Renal cortical epithelial cell (primary cell): ENCODE data around the gene STAB2. TPM values are rescaled to one million over a fixed set of nuclear protein-coding genes. Genes with fewer than 3 reads are reported as not detected.

Experiments used
- DNase-seq: peaks from one replicate; pipeline ENCODE4 v3.0.0-alpha.2; 2011; ENCODE audit warnings: low read depth
- total RNA-seq: library from RNA; depleted of rRNA; stranded (reverse); fragments of >200 nt; gene quantifications from 2 replicates; pipeline ENCODE4 v1.2.3, GENCODE V29; 2014

STAB2 gene, protein sequence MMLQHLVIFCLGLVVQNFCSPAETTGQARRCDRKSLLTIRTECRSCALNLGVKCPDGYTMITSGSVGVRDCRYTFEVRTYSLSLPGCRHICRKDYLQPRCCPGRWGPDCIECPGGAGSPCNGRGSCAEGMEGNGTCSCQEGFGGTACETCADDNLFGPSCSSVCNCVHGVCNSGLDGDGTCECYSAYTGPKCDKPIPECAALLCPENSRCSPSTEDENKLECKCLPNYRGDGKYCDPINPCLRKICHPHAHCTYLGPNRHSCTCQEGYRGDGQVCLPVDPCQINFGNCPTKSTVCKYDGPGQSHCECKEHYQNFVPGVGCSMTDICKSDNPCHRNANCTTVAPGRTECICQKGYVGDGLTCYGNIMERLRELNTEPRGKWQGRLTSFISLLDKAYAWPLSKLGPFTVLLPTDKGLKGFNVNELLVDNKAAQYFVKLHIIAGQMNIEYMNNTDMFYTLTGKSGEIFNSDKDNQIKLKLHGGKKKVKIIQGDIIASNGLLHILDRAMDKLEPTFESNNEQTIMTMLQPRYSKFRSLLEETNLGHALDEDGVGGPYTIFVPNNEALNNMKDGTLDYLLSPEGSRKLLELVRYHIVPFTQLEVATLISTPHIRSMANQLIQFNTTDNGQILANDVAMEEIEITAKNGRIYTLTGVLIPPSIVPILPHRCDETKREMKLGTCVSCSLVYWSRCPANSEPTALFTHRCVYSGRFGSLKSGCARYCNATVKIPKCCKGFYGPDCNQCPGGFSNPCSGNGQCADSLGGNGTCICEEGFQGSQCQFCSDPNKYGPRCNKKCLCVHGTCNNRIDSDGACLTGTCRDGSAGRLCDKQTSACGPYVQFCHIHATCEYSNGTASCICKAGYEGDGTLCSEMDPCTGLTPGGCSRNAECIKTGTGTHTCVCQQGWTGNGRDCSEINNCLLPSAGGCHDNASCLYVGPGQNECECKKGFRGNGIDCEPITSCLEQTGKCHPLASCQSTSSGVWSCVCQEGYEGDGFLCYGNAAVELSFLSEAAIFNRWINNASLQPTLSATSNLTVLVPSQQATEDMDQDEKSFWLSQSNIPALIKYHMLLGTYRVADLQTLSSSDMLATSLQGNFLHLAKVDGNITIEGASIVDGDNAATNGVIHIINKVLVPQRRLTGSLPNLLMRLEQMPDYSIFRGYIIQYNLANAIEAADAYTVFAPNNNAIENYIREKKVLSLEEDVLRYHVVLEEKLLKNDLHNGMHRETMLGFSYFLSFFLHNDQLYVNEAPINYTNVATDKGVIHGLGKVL (N-terminal part only)
- total RNA-seq: not detected in 2 replicates

DNA sequence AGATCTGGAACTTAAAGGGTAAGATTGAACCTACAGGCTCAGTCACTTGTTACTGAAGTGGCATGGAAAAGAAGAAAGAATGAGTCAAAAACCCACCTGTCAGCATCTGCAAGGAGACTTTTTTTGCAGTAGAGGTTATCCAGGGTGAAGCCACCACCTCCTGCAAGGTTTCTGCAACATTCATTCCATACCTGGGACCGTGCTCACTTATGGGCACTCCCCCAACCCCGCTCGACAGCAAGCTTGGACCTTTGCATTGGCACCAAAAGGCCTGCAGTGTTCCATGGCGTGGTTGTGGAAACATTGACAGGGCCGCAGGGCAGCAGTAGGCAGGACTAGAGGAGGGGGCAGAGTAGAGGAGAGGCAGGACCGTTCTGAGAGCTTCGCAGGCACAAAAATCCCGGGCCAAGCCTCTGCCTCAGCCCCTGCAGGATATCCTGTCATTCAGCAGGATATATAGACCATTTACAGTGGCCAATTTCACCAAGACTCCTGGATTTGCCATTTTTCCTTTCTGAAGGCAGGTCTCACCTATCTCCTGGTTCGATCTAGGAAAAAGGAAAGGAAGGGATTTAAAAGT is at the start of gene STAB2:
Gene STAB2, plus strand, starts transcription at position 483 of the 580 bp plus-strand sequence. CDS start 204 bp downstream, outside the sequence.
- DNase-seq: no peak

DNA sequence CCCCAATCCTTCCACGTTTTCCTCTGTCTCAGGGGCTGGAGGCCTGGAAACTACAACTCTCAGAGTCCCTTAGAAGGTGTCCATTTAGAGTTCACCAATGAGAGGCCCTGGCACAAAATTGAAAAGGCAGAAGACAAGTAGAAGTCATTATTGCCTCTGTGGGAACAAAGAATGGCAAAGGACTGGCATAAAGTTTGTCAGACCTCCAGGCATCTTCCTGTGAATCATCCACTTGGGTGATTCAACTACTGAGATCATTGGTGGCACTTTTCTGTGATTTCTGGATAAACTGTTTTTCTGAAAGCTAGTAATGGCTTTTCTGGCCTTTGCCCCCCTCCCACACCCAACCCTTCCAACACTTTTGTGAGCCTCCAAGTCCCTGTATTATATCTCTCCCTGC is 48.7 kb upstream of the STAB2 start:
- DNase-seq: peak; percentile 66

DNA sequence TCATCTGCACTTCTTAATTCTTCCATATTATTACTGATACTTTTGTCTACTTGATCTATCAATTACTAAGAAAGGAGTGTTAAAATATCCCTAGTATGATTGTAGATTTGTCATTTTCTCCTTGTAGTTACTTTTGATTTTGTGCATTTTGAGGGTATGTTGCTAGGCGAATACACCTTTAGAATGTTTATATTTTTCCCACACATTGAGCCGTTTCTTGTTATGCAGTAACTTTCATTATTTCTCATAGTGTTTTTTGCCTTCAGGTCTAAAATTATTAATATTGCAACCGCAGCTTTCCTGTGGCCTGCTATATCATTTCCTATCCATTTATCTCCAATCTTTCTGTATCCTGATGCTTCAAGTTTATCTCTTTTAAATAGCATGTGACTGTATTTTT is 46.8 kb upstream of the STAB2 start:
- DNase-seq: no peak

DNA sequence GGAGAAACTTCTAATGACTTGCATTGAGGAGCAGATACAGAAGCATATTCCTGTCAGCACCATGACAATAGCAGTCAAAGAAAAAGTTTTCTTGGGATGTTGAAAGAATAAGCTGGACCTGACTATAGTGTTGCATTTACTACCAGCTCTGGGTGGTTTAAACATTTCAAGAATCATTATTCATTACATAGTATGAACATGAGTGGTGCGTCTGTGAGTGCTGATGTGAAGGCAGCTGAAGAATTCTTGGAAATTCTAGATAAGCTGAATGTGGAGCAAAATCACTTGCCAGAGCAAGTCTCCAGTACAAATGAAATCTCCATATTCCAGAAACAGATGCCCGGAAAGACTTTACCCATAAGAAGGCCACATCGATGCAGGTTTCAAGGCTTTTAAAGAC is 45.0 kb upstream of the STAB2 start:
- DNase-seq: no peak

DNA sequence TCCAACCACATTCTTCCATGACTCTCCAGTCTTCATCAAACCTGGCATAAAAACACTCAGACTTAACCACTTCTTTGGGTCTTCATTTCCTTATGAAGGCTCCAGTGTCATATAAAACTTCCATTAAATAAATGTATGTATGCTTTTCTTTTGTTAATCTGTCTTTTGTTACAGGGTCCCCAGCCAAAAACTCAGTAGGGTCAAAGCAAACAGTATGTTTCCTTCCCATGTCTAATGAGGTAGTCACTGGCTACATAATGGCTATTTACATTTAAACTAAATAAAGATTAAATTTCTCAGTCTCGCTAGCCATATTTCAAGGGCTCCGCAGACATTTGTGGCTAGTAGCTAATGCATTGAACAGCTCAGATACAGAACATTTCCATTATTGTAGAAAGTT is 40.1 kb upstream of the STAB2 start:
- DNase-seq: no peak

DNA sequence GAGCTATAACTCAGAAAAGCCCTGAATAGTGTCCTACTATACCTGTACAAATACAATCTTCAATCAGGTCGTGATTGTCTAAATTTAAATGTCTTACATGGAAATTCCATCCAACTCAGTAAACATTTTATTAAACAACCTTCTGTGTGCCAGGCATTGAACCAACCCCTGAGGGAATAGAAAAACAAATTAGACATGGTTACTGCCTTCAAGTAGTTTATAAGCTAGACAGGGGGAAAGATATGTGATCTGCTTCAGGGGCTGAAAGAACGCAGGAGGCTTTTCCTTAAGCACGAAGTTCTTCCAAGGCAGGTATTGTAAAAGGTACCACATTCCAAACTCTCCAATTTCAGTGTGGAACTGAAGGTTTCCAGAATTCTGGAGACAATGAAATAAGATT is 39.7 kb upstream of the STAB2 start:
- DNase-seq: no peak

DNA sequence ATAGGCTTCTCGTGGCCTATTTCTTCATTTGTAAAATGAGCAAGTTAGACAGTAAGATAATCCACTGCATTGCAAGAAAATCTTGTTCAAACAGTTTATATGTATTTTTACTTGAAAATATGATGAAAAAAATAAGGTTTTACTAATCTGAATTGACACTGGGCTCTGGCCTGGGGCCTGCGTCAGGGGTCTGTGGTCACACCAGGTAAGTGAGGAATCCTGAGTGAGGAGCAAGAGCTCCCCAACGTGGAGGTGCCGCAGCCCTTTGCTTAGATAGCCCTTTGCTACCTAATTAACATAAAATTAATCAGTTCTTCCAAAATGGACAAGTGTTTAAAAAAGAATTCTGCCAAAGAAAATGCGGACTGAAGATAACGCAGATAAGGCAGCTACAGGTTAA is 39.1 kb upstream of the STAB2 start:
- DNase-seq: no peak

DNA sequence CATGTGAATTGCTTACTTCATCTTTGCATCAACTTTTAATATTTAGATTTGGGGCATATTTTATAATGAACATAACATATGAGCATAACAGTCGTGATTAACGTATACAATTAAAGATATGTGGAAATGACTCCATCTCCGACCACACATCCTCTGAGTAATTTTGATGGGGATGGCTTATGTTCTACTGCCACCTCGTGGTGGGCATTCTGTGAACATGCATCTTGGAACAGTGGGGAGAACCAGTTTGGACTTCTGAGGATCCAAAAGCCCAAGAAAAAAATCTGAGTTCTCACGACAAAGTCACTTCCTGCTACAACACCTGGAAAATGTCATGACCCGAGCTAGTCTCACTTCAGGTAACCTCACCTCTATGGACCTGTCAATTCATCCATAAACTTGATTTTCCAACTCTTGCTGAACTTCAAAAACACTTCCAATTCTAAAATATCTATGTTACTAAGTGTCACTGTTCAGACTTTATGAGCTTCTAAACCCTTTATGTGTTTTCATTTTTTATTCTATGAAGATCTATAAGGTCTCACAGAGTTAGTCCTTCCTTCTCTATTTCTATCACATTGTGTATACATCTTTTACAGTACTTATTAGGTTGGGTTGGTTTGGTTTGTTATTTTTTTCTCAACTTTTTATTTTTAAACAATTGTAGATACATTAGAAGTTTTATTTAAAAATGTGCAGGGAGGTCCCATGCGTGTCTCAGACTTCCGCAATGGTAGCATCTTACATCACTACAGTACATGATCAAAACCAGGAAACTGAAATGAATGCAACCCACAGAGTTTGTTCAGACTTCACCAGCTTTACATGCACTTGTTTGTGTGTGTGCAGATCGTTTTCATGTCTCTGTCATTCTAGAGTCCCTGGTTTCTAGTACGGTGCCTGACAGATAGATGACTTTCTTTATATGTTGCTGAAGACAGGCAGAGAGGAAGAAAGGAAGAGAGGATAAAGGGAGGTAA is 38.2 kb upstream of the STAB2 start:
- peak; percentile 58 for DNase-seq

DNA sequence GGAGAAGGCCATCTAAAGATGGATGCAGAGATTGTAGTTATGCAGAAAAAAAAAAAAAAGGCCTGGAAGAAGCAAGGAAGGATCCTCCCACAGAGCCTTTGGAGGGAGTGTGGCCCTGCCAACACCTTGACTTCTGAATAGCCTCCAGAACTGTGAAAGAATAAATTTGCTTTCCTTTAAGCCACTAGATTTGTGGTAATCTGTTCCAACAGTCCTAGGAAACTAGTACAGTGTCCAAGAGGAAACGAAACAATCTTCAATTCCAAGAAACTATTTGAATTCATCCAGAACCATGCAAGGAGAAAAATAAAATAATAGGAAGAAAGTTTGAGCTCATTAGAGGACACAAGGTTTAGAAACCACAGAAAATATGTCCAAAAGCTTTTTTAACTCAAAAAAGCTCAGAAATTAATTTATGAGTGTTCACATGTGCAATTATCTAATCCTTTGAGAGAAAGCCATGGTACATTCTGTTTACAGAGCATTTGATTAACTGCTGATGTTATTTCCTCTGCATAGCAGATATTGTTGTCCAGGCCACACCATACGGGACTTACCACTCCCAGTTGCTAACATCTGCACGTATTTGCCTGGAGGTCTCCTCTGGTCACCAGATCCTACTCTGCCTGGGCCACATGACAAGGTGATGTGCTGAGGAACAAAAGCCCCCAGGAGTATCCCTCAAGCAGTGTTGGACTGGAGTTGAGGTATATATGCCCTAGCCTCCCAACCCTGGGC is 30.0 kb upstream of the STAB2 start:
- no peak for DNase-seq

DNA sequence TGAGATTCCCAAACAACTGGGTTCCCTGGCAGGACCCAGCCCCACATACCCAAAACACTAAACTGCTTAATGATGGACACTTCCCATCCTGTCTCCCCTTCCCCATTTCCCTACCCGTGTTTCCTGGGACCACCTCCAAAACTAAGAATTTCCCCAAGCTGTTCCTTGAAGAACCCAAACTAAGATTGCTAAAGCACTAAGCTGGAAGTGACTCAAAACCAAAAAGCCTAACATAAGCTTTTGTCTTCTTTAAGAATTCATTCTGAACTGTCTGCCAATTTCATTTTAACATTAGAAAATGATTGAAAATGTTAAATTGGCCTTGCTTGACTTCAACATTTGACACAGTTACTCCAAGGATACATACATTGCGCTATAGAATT is 29.5 kb upstream of the STAB2 start:
- no peak for DNase-seq

DNA sequence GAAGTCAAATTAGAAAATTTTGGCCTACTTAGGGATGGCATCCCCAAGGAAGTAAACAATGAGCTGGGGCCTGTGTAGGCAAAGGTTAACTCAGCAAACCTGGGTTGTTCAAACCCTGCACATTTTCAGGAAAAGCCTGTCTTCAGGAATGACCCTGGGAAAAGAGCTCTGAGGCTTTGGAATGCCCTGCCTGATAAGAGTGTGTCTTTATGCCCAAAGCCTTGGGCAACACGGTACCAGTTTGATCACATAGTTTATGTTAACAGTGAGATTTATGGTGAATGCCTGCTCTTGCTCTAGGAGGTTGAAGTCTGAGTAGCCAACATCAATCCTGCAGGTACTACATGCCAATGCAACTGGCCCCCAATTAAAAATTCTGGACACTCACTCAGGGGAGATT is 28.2 kb upstream of the STAB2 start:
- DNase-seq: no peak

DNA sequence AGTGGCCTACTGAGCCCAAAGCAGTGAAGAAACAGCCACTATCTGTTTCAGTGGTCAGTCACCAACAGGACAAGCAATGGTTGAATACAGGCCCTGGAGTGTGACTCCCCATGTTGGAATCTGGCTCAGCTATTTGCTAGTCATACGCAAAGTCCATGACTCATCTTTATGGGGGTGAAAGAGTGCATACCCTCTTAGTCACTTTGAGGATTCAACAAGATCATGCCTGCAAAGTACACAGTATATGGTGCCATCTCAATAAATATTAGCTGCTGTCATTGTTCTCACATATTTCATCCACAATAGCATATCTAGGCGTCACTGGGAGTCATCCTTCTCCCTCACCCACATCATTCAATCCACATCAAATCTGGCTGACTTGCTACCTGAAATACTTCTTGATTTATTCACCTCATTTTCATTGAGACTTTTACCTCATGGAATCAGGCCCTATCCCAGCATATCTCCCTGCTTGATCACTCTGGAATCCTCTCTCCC is 26.4 kb upstream of the STAB2 start:
- peak; percentile 99 for DNase-seq

DNA sequence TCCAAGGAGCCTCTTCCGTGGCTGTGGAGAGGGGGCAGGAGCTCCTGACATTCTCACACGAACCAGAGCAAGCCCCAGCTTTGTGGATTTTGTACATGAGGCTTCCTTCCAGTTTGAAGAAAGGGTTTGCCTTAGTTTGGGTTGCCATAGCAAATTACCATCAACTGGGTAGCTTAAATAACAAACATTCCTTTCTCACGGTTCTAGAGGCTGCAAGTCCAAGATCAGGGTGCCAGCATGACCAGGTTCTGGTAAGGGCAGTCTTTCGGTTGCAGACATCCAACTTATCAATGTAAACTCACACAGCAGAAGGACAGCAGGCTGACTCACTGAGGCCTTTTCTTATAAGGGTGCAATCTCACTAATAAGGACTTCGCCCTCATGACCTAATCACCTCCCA is 25.9 kb upstream of the STAB2 start:
- peak; percentile 38 for DNase-seq

DNA sequence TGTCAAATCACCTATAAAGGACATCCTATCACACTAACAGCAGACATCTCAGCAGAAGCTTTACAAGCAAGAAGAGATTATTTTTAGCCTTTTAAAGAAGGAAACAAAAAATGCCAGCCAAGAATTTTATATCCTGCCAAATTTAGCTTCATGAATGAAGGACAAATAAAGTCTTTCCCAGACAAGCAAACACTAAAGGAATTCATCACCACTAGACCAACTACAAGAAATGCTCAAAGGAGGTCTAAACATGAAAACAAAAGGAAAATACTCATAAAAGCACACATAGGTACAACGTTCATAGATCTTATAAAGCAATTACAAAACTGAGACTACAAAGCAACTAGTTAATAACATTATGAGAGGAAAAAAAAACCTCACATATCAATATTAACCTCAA is 20.7 kb upstream of the STAB2 start:
- DNase-seq: no peak

DNA sequence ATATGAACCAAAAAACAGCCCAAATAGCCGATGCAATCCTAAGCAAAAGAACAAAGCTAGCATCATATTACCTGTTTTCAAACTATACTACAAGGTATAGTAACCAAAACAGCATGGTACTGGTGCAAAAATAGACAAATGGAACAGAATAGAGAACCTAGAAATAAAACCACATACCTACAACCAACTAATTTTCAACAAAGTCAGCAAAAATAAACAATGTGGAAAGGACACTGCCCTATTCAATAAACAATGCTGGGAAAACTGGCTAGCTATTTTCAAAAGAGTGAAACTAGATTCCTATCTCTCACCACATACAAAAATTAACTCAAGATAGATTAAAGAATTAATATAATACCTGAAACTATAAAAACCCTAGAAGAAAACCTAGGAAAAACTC is 17.8 kb upstream of the STAB2 start:
- DNase-seq: no peak

DNA sequence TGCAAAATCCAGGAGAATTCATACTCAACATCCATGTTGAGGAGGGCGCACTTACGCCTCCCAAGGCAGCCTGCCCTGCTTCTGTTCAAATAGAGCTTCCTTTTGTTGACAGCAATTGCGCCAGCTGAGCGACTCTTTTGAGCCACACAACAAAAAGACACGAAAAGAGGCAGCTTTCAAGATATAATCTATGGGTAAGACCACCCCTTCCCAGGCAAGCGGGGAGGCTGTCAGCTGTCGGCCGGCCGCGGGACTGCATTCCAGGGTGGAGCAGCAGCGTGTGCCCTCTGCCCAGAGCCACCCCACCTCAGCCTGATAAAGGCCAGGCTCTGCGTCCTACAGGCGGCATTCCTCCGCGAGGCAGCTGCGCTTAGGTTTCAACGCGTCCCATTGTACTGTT is 15.8 kb upstream of the STAB2 start:
- DNase-seq: no peak

DNA sequence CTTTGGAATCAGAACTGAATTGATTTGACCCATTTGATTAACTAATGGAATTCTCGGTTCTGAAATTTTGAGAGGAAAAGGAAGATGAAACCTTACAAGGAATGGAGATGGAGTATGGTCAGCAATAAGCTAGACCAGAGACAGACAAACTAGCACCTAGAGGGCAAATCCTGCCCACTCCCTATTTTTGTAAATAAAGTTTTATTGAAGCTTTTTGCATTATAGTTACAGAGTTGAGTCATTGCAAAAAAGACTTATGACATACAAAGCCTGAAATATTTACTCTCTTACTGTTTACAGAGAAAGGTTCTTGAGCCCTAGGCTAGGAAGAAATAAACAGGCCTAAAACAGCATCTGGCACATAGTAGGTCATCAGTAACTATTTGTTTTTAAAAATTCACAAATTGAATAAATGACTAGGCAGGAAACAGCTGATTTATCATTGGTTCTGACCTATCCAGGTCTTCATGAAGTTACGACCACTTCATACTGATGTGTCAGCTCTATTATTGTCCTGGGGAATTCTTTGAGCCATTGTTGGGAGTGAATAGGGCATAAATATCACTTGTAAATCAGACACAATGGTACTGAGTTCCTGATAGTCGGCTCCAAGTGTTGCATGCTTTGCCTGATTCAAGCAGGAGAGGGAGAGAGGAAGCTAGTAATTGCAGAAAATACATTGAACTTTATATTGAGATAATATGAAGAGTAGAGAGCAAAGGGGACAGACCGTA is 14.6 kb upstream of the STAB2 start:
- no peak for DNase-seq

DNA sequence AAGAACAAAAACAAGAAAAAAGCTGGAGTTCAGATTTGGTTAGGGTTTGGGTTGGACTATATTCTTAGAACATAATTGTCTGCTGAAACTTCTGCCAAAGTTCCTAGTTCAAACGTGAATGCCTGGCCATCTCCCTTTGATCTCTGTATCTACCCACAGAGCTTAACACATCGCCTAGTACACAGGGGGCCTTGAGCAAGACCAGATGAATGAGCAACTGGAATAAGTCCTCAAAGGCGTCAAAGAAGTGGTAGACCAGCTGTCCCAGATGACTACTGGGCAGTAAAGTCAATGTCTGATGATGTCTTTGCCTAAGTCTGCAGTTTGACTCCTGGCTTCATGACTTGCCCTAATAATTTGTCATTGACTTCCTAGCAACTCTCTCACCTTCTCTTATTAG is 13.9 kb upstream of the STAB2 start:
- DNase-seq: no peak

DNA sequence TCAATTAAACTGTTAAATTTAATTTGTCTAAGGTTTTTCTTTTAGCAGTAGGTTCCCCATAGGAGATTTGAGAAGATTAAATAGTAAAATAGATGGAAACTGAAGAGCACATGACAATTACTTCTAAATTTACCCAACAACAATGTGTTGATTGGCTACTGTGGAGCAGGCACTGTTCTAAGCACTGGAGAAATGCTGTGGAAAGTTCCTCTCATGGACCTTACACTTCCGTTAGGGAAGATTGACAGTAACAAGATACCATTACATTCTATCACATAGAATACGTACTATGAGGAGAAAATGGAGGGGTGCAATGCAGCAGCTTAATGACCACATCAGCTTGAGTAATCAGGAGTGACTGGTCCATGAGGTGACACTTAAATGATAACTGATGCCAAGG is 8.1 kb upstream of the STAB2 start:
- DNase-seq: no peak
